ENCODE measurements around the gene DNAJB12. TPM values are rescaled to one million over a fixed set of nuclear protein-coding genes. Genes with fewer than 3 reads are reported as not detected.

DNAJB12 gene
- total RNA-seq, 3 donors from 2014 or later (not counting 1 experiment from before 2014, with no cell fraction given), result 47.3 to 54.2 (median 48.7) TPM

DNA sequence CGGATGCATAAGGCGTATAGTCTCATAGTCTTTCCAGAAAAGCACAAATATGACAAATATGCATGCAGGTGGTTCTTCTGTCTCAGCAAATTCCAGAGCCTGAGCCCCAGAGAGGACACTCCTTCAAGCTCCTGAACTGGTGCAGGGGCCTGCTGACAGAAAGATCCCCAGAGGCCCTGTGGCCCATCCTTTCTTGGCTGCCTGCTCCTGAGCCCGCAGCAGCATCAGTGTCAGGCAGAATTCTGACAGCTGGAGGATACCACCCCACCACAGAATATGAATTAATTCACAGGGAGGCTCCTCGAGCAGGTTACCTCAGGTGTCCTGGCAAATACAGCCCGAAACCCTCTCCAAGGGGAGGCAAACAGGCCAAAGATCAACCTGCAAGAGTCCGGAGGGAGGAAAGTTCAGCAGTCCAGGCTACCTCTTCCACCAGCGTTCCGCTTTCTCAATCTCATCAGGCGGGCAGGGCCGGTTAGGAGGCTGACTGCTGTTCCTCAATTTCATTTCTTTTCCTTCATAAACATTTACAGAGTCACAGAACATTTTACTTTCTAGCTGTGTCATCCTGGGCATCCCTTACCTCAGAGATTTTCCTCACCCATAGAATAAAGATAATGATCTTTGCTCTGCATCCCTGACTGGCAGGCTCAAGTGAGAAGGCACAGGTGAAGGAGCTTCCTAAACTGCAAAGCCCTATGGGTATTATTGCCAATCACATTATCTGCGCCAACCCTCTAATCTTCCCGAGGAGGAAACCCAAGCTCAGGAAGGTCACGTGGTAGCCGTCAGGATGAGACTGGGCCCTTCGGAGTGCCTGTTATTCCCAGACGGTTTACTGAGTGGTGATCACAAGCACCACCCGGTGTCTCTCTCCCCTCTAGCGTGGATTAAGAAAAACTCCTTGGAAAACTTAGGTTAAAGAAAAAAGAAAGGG, 1.4 kb downstream of the DNAJB12 start:
- ATAC-seq (no peak), DNase-seq (peak in 1 of 2 donors; percentile 14)
- Histone ChIP-seq H3K27ac (ENCODE audit: low read length) (peak overlapping the region; percentile 90), H3K27me3 (ENCODE audit: control insufficient read depth, insufficient read depth, low read length) (no peaks in the 10 kb centered on the region), H3K4me3 (ENCODE audit: low read length) (peak overlapping the region; percentile 80), H3K4me1 (ENCODE audit: control insufficient read depth, insufficient read depth, low read length) (peaks cover 21% of the 10 kb centered on the region), H3K36me3 (ENCODE audit: control insufficient read depth, insufficient read depth, low read length) (peaks cover 18% of the 10 kb centered on the region), H3K9me3 (ENCODE audit: control insufficient read depth, insufficient read depth, low read length) (no peaks in the 10 kb centered on the region)
- 65% methylated on average over 16 of the region's 18 CpGs for WGBS (ENCODE audit: insufficient coverage)
- no peaks in the 10 kb centered on the region for H3K9me3 Mint-ChIP-seq
- intact Hi-C loops (cut with micrococcal nuclease), result no loop called here
- peaks cover 48 to 56% of the 10 kb centered on the region in 2 donors for H3K4me1 Mint-ChIP-seq
- TF ChIP-seq, protein P1, sequence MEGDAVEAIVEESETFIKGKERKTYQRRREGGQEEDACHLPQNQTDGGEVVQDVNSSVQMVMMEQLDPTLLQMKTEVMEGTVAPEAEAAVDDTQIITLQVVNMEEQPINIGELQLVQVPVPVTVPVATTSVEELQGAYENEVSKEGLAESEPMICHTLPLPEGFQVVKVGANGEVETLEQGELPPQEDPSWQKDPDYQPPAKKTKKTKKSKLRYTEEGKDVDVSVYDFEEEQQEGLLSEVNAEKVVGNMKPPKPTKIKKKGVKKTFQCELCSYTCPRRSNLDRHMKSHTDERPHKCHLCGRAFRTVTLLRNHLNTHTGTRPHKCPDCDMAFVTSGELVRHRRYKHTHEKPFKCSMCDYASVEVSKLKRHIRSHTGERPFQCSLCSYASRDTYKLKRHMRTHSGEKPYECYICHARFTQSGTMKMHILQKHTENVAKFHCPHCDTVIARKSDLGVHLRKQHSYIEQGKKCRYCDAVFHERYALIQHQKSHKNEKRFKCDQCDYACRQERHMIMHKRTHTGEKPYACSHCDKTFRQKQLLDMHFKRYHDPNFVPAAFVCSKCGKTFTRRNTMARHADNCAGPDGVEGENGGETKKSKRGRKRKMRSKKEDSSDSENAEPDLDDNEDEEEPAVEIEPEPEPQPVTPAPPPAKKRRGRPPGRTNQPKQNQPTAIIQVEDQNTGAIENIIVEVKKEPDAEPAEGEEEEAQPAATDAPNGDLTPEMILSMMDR (IDR thresholded peaks at IDR 0.05), result no peak
- peak overlapping the region; percentile 92 to 94 for H3K27ac Mint-ChIP-seq
- H3K36me3 Mint-ChIP-seq, result no peaks in the 10 kb centered on the region
- no peaks in the 10 kb centered on the region for H3K27me3 Mint-ChIP-seq (ENCODE audit: low read depth in 2 of 2)
- H3K4me3 Mint-ChIP-seq, result peak overlapping the region; percentile 96

GRCh38 chr10:72351479-72351878, 3.2 kb downstream of the DNAJB12 start:
- no peaks in the 10 kb centered on the region for H3K27me3 Mint-ChIP-seq (ENCODE audit: low read depth in 2 of 2)
- ATAC-seq, result no peak
- peaks cover 23% of the 10 kb centered on the region for H3K36me3 ChIP-seq (ENCODE audit: control insufficient read depth, insufficient read depth, low read length)

DNA sequence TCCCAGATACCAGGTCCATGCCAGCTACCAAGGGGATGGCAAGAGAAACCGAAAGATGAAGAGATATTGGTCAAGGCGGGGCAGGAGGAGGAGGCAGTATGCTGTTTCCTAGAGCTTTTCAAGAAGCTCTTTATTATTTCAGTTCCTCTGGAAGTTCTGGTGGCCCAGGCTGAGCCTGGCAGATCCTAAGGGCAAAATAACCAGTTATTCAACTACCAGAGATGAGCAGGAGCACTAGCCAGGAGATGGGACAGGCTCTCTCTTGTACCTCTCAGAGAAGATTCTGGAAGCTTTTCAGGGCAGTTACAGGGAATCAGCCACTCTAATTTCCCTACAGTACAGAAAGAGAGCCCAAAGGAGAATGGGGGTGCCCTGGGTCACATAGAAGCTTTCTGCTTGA, 5.3 kb downstream of the DNAJB12 start:
- 96% methylated on average over 2 of the region's 2 CpGs for WGBS (ENCODE audit: insufficient coverage)
- no peaks in the 10 kb centered on the region for H3K27me3 Mint-ChIP-seq (ENCODE audit: low read depth in 2 of 2)
- TF ChIP-seq, protein P1 (IDR thresholded peaks at IDR 0.05), result no peak
- H3K36me3 ChIP-seq (ENCODE audit: control insufficient read depth, insufficient read depth, low read length), result peaks cover 23% of the 10 kb centered on the region
- no peak overlapping the region for H3K27ac ChIP-seq (ENCODE audit: low read length)
- peaks cover 40 to 51% of the 10 kb centered on the region in 2 donors for H3K4me1 Mint-ChIP-seq
- no peak overlapping the region for H3K4me3 ChIP-seq (ENCODE audit: low read length)
- H3K4me1 ChIP-seq (ENCODE audit: control insufficient read depth, insufficient read depth, low read length), result peaks cover 29% of the 10 kb centered on the region
- DNase-seq, result no peak
- H3K4me3 Mint-ChIP-seq, result peak overlapping the region; percentile 9
- intact Hi-C loops (cut with micrococcal nuclease), result no loop called here
- no peaks in the 10 kb centered on the region for H3K9me3 ChIP-seq (ENCODE audit: control insufficient read depth, insufficient read depth, low read length)
- peak overlapping the region in 1 of 2 donors; percentile 64 for H3K27ac Mint-ChIP-seq
- no peaks in the 10 kb centered on the region for H3K36me3 Mint-ChIP-seq
- H3K9me3 Mint-ChIP-seq, result no peaks in the 10 kb centered on the region
- no peak for ATAC-seq
- no peaks in the 10 kb centered on the region for H3K27me3 ChIP-seq (ENCODE audit: control insufficient read depth, insufficient read depth, low read length)

More at GRCh38 chr10:72351479-72351878, 3.2 kb downstream of the DNAJB12 start:
- intact Hi-C loops (cut with micrococcal nuclease), result no loop called here
- peaks cover 48 to 56% of the 10 kb centered on the region in 2 donors for H3K4me1 Mint-ChIP-seq
- 96% methylated on average over 6 of the region's 6 CpGs for WGBS (ENCODE audit: insufficient coverage)
- no peaks in the 10 kb centered on the region for H3K9me3 Mint-ChIP-seq
- Histone ChIP-seq H3K27me3 (ENCODE audit: control insufficient read depth, insufficient read depth, low read length) (no peaks in the 10 kb centered on the region), H3K9me3 (ENCODE audit: control insufficient read depth, insufficient read depth, low read length) (no peaks in the 10 kb centered on the region), H3K4me1 (ENCODE audit: control insufficient read depth, insufficient read depth, low read length) (peaks cover 21% of the 10 kb centered on the region), H3K4me3 (ENCODE audit: low read length) (no peak overlapping the region), H3K27ac (ENCODE audit: low read length) (no peak overlapping the region)
- DNase-seq, result no peak
- no peaks in the 10 kb centered on the region for H3K36me3 Mint-ChIP-seq
- H3K4me3 Mint-ChIP-seq, result peak overlapping the region; percentile 64
- TF ChIP-seq, protein P1 (IDR thresholded peaks at IDR 0.05), result no peak
- H3K27ac Mint-ChIP-seq, result peak overlapping the region in 1 of 2 donors; percentile 18
